Neural progenitor cell (in vitro differentiated cells): ENCODE results near the gene DYNC1LI1.

ENCODE experiments used
- EZH2 ChIP-seq: fragments of 200-600 bp; sonication (generic); IDR thresholded peaks from 2 replicates; pipeline ENCODE4 v1.6.1; 2017; ENCODE audit warnings: antibody characterized with exemption, mild to moderate bottlenecking, moderate library complexity
- TF ChIP-seq, protein P1 (sequence below): fragments of 200-600 bp; sonication (generic); IDR thresholded peaks from 2 replicates; pipeline ENCODE4 v1.5.1; 2017; ENCODE audit warnings: antibody characterized with exemption, mild to moderate bottlenecking

DNA sequence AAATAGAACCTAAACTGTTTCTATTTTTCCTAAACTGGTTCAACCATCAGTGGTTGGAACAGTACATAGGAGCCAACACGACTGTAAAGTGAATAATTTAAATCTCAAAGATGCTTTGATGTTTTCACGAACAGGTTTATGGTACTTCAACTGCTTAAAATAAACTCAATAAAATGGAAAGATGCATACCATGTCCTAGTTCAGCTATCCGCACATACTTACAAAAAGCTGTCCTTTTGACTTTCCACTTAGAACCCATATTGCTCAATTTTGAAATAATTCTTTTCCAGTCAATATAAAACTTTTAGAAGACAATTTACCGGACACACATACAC lies 68.9 kb downstream of the DYNC1LI1 start:
- TF ChIP-seq, protein P1, sequence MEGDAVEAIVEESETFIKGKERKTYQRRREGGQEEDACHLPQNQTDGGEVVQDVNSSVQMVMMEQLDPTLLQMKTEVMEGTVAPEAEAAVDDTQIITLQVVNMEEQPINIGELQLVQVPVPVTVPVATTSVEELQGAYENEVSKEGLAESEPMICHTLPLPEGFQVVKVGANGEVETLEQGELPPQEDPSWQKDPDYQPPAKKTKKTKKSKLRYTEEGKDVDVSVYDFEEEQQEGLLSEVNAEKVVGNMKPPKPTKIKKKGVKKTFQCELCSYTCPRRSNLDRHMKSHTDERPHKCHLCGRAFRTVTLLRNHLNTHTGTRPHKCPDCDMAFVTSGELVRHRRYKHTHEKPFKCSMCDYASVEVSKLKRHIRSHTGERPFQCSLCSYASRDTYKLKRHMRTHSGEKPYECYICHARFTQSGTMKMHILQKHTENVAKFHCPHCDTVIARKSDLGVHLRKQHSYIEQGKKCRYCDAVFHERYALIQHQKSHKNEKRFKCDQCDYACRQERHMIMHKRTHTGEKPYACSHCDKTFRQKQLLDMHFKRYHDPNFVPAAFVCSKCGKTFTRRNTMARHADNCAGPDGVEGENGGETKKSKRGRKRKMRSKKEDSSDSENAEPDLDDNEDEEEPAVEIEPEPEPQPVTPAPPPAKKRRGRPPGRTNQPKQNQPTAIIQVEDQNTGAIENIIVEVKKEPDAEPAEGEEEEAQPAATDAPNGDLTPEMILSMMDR, result no peak
- no peak for TF ChIP-seq EZH2
